ENCODE measurements around the gene PAPPA2. TPM values are rescaled to one million over a fixed set of nuclear protein-coding genes. Genes with fewer than 3 reads are reported as not detected.

PAPPA2 gene
- total RNA-seq, 2 donors from 2014 or later: 0.19 to 1.2 TPM

DNA sequence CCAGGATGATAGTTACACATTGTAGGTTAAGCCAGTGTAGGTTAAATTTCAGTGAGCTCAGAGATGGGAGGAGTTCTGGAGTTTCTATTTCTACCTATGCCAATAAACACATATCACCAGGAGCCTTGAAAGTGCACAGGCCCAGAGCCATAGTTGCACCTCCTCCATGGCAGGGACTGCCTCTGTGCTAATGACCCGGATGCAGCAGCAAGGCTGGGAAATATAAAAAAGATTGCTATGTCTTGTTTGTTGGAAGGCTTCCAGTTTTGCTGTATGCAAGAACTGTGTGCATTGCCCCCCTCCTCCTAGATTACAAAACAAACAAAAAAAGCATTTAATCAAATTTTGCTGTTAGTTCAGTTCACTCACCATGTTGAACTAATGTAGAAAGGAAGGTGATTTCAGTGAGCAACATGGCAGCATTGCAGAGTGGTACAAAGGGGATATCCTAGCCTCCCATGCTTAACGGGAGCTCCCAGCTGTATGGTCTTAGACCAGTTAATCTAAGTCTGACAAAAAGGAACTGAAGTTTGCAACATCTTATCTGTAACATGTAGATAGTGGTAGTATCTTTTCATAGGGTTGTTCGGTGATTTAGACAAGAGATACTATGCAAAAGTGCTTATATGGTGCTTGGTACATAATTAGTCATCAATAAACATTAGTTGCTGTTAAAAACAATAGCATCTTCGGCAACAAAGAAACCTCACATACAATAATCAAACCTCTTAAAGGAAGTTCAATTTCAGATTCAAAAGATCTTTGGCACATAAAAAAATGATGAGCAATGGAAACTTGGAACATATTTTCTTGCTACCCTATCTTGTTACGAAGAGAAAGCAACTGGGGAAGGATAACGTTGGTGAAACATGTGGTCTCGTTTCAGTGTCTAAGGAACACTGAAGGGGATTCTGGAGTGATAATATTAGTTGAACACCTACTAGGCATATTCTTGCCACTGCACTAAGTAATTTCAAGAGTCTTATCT lies 392.1 kb downstream of the PAPPA2 start:
- TF ChIP-seq, protein P1, sequence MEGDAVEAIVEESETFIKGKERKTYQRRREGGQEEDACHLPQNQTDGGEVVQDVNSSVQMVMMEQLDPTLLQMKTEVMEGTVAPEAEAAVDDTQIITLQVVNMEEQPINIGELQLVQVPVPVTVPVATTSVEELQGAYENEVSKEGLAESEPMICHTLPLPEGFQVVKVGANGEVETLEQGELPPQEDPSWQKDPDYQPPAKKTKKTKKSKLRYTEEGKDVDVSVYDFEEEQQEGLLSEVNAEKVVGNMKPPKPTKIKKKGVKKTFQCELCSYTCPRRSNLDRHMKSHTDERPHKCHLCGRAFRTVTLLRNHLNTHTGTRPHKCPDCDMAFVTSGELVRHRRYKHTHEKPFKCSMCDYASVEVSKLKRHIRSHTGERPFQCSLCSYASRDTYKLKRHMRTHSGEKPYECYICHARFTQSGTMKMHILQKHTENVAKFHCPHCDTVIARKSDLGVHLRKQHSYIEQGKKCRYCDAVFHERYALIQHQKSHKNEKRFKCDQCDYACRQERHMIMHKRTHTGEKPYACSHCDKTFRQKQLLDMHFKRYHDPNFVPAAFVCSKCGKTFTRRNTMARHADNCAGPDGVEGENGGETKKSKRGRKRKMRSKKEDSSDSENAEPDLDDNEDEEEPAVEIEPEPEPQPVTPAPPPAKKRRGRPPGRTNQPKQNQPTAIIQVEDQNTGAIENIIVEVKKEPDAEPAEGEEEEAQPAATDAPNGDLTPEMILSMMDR (IDR thresholded peaks at IDR 0.05): no peak
- no peak overlapping the region for H3K4me3 ChIP-seq

DNA sequence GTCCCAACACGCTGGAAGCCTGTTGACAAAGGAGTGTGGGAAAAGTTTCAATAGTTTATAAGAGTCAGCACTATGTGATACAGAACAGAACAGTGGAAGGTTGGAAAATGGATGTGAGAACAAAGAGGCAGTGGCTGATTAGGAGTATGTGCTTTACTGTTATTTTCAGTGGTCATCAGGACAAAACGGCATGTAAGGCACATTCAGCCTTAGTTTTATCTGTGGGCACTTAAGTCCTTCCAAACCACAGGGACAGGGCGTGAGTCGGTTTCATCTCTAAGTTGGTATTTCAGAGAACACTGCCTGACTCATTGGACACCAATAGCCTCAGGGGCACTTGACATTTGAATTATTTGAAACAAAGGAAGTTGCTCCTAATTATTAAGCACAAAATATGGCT lies 394.7 kb downstream of the PAPPA2 start:
- Histone ChIP-seq H3K27me3 (no peaks in the 10 kb centered on the region), H3K9me3 (no peaks in the 10 kb centered on the region), H3K36me3 (no peaks in the 10 kb centered on the region), H3K27ac (no peak overlapping the region), H3K4me3 (no peak overlapping the region), H3K4me1 (peaks cover 0 to 6% of the 10 kb centered on the region in 2 donors)
- TF ChIP-seq, protein P1 (IDR thresholded peaks at IDR 0.05): no peak
- DNase-seq (ENCODE audit: low spot score): no peak

More for the DNA sequence above, 392.1 kb downstream of the PAPPA2 start:
- H3K27ac ChIP-seq: no peak overlapping the region
- H3K27me3 ChIP-seq: no peaks in the 10 kb centered on the region
- peaks cover 0 to 6% of the 10 kb centered on the region in 2 donors for H3K4me1 ChIP-seq
- H3K36me3 ChIP-seq: no peaks in the 10 kb centered on the region
- DNase-seq (ENCODE audit: low spot score): no peak
- H3K9me3 ChIP-seq: no peaks in the 10 kb centered on the region

DNA sequence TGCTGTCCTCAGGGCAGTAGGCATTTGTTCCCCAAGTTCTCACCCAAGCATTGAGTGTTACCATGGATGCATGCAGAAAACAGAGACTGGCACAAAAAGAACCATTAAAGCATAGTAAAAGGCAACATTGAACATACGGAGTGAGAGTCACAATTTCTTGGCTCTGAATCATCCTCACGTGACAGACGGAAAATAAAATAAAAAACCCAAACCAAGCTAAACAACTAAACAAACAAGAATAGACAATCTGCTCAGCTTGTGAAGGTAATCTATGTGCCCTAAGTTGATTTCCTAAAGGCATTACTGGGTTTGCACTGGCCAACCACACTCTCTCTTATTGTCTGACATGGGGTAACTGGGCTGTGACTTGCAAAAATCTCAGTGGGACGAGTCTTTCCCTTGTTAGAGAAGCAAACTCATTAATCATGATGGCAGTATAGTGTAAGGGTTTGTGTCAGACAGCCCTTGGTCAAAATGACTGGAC lies 395.5 kb downstream of the PAPPA2 start:
- Histone ChIP-seq H3K36me3 (no peaks in the 10 kb centered on the region), H3K27me3 (no peaks in the 10 kb centered on the region), H3K27ac (no peak overlapping the region), H3K4me1 (peaks cover 0 to 4% of the 10 kb centered on the region in 2 donors), H3K9me3 (no peaks in the 10 kb centered on the region), H3K4me3 (no peak overlapping the region)
- no peak for DNase-seq (ENCODE audit: low spot score)
- TF ChIP-seq, protein P1 (IDR thresholded peaks at IDR 0.05): no peak

DNA sequence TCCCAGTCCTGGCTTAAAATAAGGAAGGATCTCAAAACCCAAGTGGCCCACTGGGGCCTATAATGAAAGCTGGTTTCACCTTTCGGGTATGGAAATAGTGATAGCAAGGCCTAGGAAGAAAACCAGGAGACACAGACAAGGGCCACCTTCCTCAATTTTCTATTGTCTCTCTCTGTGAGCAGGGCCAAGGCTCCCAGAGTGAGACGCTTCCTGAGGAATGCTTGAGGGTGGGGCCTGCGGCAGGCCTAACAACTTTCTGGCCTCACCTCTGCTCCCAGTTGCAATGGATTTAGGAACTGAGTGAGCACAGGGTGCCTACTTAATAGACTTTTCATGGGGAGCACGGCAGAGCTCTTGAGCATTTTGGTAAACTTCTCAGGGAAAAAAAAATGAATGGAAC lies 400.6 kb downstream of the PAPPA2 start:
- TF ChIP-seq, protein P1 (IDR thresholded peaks at IDR 0.05): no peak
- Histone ChIP-seq H3K36me3 (no peaks in the 10 kb centered on the region), H3K27ac (no peak overlapping the region), H3K4me3 (no peak overlapping the region), H3K4me1 (no peaks in the 10 kb centered on the region), H3K9me3 (no peaks in the 10 kb centered on the region), H3K27me3 (no peaks in the 10 kb centered on the region)
- DNase-seq (ENCODE audit: low spot score): no peak

DNA sequence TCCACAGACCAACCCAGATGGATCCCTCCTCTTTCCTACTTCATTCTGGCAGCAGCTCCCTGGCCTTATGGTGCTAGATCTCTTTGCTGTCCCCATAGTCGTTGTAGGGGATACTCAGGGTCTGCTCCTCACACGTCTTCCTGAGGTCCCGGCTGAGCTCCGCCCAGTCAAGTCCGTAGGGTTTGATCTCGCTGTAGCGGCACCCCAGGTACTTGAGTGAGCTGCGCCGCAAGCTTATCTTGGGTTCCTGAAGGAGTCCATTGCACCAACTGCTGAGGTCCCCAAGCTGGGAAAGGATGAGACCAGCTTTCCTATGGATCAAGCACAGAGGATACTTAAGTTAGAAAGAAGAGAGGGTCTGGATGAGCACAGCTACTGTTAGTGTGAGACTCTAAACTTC lies 401.2 kb downstream of the PAPPA2 start:
- Histone ChIP-seq H3K9me3 (no peaks in the 10 kb centered on the region), H3K4me3 (no peak overlapping the region), H3K27ac (no peak overlapping the region), H3K36me3 (no peaks in the 10 kb centered on the region), H3K4me1 (no peaks in the 10 kb centered on the region), H3K27me3 (no peaks in the 10 kb centered on the region)
- TF ChIP-seq, protein P1 (IDR thresholded peaks at IDR 0.05): no peak
- no peak for DNase-seq (ENCODE audit: low spot score)
